ENCODE data around the gene HOXA6.

Gene HOXA6

DNA sequence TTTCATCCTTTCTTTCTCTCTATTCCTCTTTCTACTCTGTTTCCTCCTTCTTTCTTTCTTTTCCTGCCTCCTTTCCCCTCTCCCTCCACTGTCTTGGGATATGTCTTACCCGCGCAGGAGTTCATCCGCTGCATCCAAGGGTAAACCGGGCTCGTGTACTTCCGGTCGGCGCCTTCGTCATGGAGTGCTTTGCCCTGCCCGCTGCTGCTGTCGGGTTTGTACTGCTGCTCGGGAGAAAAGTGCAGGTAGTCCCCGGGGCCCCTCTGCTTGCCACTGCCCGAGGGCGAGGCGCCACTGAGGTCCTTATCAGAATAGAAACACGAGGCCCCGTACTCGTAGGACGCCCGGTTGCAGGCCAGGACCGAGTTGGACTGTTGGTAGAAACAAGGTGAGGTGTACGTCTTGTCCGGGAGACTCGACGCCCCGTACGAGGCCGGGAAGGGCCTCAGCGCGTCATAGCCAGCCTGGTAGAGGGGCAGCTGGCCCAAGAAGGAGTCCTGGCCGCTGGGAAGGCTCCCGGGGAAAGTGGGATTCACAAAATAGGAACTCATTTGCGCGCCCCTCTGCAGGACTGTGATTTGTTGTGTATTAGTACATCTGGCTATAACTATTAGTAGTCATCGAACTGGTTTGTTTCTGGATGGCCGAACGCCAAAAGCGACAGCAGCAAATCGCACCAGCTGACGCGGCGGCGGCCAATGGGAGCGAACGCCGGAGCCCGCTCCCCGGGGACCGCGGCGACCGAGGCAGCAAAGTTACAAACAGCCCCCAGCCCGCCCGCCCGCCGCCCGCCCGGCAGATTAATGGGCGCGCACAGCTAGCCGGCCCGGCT is at the start of gene HOXA6:
Gene HOXA6, minus strand, starts transcription at position 576 of the 832 bp plus-strand sequence. Its CDS starts 25 bp downstream, at position 551.
- no peak within 1 kb of the TSS for H3K27ac ChIP-seq
- TF ChIP-seq, protein P1, sequence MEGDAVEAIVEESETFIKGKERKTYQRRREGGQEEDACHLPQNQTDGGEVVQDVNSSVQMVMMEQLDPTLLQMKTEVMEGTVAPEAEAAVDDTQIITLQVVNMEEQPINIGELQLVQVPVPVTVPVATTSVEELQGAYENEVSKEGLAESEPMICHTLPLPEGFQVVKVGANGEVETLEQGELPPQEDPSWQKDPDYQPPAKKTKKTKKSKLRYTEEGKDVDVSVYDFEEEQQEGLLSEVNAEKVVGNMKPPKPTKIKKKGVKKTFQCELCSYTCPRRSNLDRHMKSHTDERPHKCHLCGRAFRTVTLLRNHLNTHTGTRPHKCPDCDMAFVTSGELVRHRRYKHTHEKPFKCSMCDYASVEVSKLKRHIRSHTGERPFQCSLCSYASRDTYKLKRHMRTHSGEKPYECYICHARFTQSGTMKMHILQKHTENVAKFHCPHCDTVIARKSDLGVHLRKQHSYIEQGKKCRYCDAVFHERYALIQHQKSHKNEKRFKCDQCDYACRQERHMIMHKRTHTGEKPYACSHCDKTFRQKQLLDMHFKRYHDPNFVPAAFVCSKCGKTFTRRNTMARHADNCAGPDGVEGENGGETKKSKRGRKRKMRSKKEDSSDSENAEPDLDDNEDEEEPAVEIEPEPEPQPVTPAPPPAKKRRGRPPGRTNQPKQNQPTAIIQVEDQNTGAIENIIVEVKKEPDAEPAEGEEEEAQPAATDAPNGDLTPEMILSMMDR (IDR thresholded peaks at IDR 0.05), result no peak
- no peak for TF ChIP-seq ZFX (IDR thresholded peaks at IDR 0.05; ENCODE audit: borderline replicate concordance)

DNA sequence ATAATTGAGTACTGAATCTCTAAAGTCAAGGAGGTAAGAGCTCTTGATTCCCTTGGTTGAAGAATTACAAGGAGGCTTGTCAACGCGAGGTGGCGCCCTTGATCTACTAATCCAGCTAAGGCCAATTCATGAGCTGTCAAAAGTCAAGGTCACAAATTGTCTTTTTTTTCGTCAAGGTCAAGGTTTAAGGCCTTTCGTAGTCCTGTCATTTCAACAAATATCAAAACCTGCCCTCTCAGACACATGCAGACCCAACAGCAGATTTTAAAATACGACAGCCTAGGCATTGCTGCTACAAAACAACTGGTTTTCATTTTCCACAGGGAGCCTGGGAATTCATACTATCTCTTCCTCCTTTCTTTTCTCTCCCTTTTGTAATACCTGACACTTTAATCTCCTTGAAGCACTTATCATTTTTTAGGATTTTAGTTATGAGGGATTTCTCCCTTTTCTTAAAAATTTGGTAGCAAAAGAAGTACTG is 48.8 kb upstream of the HOXA6 start:
- no peak for TF ChIP-seq ZFX (IDR thresholded peaks at IDR 0.05; ENCODE audit: borderline replicate concordance)
- TF ChIP-seq, protein P1 (IDR thresholded peaks at IDR 0.05), result peak; percentile 93
- no peak overlapping the region for H3K27ac ChIP-seq

DNA sequence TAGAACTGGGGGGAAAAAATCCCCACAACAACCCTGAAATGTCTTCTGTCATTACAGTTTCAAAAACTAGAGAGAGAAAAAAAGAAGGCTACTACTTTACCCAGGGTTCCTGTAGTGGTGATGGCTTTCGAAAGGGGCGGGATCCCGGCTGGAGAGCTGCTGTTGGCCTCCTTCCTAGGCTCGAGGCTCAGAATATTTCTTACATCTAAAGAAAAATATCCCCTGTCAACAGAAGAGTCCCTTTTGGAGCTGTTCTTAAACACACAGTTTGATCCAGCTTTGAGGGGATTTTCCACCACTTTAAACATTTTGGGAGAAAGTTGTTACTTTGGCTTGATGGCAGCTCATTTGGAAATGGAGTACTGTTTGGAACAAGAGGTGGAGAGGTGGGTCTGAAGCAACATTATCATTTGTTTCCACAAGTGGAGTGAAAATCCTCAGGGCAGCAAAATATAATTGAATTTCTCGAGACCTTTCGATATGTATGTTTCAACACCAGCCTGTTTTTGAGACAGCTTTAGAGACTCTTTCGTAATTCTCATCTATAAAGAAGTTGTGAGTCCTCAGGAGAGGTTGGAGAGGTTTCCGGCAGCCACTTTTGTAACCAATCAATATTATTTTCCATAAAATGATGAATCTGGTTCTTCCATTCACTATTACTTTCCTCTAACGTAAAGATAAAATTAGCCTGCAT is 47.3 kb upstream of the HOXA6 start:
- H3K27ac ChIP-seq, result no peak overlapping the region

DNA sequence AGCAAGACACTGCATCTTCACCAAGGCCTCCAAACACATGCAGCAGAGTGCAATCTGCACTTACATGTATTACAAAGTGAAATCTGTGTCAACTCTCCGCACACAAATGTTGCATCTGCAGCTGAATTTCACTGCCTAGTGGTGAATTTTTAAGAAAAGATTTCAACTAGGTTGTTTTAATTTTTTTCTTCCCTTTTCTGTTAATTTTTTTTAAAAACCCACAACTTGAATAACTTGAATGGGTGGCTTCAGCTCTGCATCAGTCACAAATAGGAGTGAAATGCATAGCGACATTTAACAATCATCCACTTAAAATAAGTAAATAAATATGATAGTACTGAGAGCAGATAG is 46.4 kb upstream of the HOXA6 start:
- TF ChIP-seq, protein P1 (IDR thresholded peaks at IDR 0.05), result no peak
- TF ChIP-seq ZFX (IDR thresholded peaks at IDR 0.05; ENCODE audit: borderline replicate concordance), result no peak

More for the DNA sequence above, 47.3 kb upstream of the HOXA6 start:
- TF ChIP-seq, protein P1 (IDR thresholded peaks at IDR 0.05), result no peak
- no peak for TF ChIP-seq ZFX (IDR thresholded peaks at IDR 0.05; ENCODE audit: borderline replicate concordance)

DNA sequence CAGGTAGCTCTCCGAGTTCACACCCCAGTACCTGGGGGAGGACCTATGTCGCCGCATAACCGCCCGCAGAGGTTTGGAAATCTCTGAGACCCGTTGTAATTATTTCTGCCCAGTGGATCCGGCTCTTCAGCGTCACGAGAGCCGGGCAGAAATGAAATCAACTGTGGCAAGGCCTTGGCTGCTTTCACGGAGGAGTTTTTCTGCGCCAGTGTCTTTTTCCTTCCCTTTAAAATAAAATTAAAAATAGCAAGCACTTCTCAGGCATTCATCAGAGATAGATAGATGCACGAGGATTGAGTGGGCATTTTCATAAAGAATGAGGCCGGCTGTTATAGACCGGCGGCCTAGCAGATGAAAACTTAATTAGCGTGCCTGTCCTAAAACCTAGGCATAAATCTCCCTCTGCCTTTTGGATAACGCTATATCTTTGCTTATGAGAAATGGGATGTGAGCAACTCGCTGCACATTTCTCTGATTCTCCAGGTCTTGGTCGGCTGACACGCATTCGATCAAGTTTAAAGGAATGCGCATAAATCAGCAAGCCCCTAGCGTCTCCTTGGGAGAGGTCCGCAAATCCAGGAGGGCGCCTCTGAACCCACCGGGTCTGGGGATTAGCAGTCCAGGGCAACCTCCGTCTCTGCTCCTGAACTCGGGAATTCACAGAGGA is 45.9 kb upstream of the HOXA6 start:
- no peak overlapping the region for H3K27ac ChIP-seq
- TF ChIP-seq ZFX (IDR thresholded peaks at IDR 0.05; ENCODE audit: borderline replicate concordance), result no peak
- TF ChIP-seq, protein P1 (IDR thresholded peaks at IDR 0.05), result no peak

More for the DNA sequence above, 46.4 kb upstream of the HOXA6 start:
- no peak overlapping the region for H3K27ac ChIP-seq

DNA sequence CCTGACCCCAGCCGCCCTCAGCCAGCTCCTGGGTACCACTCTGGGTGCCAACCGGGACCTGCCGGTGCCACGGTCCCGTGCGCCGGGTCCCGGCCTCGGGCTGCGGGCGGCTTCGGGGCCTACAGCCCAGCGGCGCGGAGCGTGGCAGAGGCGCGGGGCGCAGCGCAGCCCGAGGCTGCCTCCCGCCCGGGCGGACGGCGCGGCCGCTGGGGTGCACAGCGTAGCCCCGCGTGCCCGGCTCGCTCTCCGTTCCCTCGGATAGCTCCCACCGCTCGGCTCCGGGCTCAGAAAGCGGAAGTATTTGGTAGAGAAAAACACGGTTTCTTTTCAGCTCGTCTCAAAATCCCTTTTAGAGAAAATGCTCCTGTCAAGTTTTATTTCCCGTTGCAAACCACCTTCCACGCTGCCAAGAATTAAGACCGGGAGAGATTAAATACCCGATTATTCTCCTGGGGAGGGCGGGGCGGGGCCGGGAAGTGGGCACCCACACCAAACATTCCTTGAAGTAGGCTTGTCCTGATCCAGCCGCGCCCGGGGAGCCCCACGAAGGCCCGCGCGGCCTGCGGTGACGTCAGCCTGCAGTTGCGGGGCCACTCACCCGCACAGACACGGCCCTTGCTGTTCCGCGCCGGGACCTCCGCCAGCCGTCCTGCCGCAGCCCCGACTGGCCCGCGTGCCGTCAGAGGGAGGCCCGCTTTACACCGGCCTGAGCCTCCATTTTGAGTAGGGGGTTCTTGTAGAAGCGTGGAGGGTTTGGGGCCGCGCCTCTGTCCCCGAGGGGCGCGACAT is 45.2 kb upstream of the HOXA6 start:
- TF ChIP-seq, protein P1 (IDR thresholded peaks at IDR 0.05), result no peak
- TF ChIP-seq ZFX (IDR thresholded peaks at IDR 0.05; ENCODE audit: borderline replicate concordance), result no peak
- no peak overlapping the region for H3K27ac ChIP-seq

Data from 22Rv1 (cell line).